Measurements from ENCODE around the gene ERN1. TPM values are rescaled to one million over a fixed set of nuclear protein-coding genes. Genes with fewer than 3 reads are reported as not detected.

The ERN1 gene
- total RNA-seq, 4 donors from 2014 or later, result 14.6 to 54.4 (median 30.4) TPM

GRCh38 chr17:64075913-64076312 is 54.0 kb downstream of the ERN1 start:
- TF ChIP-seq CTCF (IDR thresholded peaks at IDR 0.05), result no peak
- DNase-seq (ENCODE audit: low spot score) (no peak), ATAC-seq (ENCODE audit: low FRiP score) (no peak)

DNA sequence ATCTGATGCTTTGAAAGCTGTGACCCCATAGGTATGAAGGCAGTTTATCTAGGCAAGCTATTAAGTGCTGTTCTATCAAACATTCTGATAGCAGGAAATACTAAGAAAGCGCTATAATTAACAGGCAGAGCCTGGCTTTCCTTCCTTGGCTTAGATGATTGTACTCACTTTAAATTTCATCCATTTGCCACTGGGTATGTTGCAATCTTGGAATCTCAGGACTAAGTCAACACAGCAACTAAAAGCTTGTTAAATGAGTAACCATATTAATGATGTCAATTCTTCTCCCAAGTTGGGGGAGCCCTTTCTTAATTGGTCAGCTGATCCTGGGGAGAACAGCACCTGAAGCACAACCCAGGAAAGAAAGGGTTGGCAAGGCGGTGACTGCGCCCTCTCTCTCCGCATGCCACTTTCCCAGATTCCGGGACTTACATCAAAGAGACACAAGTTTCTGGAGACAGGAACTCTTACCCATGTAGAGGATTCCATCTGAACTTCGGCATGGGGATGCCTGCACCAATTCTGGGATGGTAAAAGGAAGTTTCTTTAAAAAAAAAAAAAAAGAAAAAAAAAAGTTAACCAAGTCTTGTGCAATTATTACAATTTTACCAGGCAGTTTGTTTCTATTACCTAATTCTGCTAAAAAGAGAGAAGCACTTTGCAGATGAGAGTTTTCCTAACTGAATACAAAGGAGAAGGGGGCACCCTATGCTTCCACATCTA is 55.1 kb downstream of the ERN1 start:
- no peak for TF ChIP-seq CTCF (IDR thresholded peaks at IDR 0.05)
- no peak for DNase-seq (ENCODE audit: low spot score)
- peak; percentile 85 for ATAC-seq (ENCODE audit: low FRiP score)

- DNase-seq (ENCODE audit: low spot score), result no peak
- no peak for TF ChIP-seq CTCF (IDR thresholded peaks at IDR 0.05)
- ATAC-seq (ENCODE audit: low FRiP score), result no peak
Observed at GRCh38 chr17:64073771-64074703, 55.9 kb downstream of the ERN1 start.

- no peak for DNase-seq (ENCODE audit: low spot score)
- no peak for TF ChIP-seq CTCF (IDR thresholded peaks at IDR 0.05)
- no peak for ATAC-seq (ENCODE audit: low FRiP score)
Observed at GRCh38 chr17:64071111-64071510, 58.8 kb downstream of the ERN1 start.

DNA sequence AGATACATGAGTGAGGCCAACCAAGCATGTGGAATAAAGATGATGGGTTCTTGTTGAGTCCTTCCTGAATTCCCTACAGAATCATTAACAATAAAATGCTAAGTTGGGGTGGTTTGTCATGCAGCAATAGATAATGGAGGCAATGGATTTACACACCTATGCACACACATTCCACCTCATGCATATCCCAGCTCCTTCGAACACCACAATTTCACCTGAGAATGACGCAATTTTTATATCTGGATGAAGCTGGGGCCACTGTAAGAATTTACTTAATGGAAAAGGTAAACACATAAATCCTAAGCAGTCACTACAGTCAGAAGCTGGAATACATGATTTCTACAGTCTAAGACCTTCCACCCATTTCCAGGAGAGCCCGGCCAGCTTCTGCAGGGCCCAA is 59.7 kb downstream of the ERN1 start:
- ATAC-seq (ENCODE audit: low FRiP score), result no peak
- TF ChIP-seq CTCF (IDR thresholded peaks at IDR 0.05), result no peak
- no peak for DNase-seq (ENCODE audit: low spot score)

DNA sequence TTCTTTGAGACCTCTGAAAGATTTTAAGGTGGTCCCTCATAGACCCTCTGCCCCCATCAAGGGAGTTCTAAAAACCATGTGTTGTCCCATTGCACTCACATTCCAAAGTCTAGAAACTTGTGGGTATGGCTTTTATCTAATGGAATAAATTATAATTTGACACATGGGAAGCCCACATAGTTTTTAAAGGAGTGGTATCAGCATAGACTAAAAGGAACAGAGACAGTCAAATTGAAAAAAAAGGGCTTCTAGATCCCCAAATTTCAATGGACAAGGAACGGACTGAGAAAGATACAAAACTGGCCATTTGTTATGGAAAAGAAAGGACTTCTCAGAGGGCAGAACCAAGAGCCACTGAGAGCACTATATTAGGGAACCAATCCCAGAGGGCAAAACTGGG is 60.8 kb downstream of the ERN1 start:
- DNase-seq (ENCODE audit: low spot score) (no peak), ATAC-seq (ENCODE audit: low FRiP score) (no peak)
- no peak for TF ChIP-seq CTCF (IDR thresholded peaks at IDR 0.05)

Data from omental fat pad (tissue), 4 donors.